HG03378 (cell line): ENCODE data around the gene AP1AR.

ENCODE experiments used
- ATAC-seq: cut with Tn5 transposase; IDR thresholded peaks from one replicate; pipeline ENCODE4 v1.9.1; 2021; ENCODE audit warnings: mild to moderate bottlenecking, moderate library complexity; ENCODE audit not compliant: unreplicated experiment

AP1AR gene

DNA sequence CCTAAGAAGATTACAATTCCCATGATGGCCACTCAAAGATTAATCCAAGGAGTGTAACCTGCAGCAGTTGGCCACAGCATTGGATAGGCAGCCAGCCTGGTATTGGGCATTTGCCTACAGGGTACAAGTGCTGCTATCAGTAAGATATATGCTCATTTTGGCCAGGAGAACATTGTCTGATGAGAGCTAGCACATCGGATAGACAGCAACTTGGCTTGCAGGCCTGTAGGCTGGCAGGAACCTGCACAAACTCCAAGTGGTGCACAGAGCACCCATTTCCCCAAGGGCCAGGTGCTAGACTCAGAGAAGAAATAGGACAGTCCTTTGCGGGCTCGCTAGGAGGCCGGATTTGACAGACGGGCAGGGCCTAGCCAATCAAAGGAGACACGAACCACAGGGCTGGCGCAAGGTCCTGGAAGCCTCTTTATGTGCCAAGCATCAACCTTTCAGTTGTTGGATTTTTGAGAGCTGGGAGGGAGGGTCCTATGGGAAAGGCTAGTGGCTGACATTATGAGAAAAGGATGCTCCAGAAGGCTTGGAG is 11.7 kb upstream of the AP1AR start:
- no peak for ATAC-seq

DNA sequence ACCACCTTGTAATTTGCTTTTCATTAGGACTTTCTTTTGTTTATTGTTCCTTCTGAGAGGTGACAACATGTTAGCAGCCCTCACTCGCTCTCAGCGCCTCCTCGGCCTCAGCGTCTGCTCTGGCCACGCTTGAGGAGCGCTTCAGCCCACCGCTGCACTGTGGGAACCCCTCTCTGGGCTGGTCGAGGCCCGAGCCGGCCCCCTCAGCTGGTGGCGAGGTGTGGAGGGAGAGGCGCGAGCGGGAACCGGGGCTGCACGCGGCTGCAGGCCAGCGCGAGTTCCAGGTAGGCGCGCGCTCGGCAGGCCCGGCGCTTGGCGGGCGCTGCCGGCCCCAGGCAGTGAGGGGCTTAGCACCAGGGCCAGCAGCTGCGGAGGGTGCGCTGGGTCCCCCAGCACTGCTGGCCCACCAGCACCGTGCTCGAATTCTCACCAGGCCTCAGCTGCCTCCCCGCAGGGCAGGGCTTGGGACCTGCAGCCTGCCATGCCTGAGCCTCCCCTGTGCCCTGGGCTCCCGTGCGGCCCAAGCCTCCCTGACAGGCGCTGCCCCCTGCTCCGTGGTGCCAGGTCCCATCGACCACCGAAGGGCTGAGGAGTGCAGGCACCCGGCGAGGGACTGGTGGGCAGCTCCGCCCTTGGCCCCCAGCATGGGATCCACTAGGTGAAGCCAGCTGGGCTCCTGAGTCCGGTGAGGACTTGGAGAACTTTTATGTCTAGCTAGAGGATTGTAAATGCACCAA is 9.2 kb upstream of the AP1AR start:
- ATAC-seq, result no peak

DNA sequence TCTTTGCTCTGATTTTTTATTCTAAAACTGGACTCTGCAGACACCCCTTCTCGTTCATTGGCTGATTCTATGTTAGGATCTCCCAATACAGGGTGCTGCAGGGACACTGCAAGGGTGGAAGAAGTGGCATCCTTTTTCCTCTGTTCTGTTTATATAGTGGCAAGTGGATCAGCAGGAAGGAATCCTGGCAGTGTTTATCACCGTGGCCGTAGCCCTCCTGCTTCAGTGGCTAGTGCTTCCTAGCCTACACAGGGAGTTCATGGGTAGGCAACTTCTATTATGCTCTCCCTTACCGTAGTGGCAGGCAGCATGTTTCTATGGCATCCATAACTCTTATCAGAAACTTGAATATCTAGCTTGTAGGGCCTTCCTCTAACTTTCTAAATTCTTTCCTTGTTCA is 6.4 kb upstream of the AP1AR start:
- ATAC-seq, result no peak

DNA sequence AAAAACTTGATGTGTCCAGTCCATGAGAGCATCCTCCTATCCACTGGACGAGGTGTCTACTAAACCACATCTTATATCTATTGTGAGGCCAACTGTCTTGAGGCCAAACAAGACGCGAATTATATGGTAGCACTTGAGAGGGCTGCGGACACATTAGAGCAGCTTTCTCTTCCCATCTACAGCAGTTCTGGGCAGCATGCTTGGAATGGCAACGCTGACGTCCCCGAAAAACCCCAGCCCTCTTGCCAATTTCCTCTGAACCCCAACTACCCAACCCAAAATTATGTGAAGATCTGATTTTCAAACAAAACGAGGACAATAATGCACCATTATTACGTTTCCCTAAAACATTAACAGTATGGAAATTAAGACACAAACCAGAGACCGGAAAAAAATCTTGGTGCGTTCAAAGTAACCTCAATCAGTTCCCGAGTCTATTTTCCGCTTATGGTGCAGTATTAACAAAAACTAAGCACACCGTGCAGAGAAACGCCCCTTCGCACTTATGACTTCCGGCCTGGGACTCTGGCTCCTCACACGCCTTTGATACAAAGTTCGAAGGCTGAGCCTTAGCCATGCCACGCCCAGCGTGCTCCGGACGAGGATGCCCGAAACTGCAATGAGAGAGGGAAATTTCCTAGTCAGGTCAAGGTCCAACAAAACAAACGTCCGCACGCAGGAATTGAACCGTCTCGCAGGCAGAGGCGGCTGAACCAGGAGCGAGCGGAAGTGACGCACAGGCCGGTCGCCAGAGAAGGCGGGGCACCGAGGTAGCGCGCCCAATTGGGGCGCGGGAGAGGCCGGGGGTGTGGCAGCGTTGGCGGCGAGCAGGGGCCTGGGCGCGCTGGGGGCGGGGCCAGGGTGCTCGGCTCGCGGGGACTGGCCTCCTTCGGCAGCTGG is 458 bp upstream of the AP1AR start:
- ATAC-seq, result peak; percentile 81

DNA sequence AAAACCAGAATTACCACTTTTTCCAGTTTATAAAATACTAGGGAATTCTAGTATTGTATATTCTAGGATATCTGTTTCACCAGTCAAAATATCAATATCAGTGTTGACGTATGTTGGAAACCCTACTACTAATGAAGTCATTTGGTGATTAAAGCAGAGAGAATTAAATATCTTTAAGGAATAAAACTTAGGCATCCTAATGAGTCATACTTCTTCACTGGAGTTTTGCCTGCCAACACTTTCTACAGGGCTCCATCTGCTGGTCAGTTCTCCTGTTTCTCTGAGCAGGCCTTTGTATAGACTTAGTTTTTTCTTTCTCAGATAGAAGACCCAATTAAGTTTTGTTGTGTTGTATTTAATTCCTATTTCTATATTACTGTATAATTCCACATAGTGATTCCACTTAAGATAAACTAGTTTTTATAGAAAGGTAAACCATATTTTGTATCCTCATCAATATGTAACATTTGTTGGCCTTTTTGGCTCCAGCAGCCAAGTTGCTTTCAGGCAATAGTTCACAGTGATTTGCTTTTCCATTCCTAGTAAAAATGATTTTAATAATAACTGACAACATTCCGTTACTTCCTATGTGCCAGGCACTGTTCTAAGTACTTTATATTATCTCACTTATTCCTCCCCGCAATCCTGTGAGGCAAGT is 3.5 kb downstream of the AP1AR start:
- ATAC-seq, result no peak

DNA sequence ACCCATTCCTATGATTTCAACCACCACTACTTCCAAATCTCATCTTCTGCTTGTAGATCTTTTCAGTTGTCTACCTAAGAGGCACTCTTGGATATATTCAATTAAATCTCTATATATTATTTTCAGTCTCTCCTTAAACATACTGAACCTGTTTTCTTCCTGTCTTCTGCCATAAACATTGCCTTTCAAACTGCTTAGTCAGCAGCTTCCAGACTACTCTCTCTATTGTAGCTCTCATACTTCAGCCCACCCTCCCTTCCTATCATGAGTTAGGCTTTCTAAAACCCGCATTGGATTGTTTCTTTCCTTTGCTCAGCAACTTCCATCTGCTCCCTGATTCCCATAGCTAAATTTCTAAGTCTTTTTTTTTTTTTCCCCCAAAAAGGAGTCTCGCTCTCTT is 4.5 kb downstream of the AP1AR start:
- ATAC-seq, result no peak

DNA sequence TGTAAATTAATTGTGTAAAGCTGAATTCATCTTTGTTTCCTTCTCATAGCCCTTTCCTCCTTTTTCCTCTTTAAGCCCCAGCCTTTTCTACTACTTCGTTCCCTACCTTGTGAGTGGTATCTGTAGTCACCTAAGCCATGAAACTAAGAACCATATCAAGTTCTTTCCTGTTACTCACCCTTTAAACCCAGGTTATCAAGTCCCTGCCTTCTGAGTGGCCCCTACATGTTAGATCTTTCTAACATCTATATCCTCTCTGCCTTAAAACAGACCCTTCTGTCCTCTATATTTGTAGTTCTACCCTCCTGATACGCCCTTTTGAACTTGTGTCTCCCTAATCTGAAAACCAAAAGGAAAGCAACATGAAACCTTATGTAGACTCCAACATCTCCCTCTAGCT is 7.2 kb downstream of the AP1AR start:
- no peak for ATAC-seq

DNA sequence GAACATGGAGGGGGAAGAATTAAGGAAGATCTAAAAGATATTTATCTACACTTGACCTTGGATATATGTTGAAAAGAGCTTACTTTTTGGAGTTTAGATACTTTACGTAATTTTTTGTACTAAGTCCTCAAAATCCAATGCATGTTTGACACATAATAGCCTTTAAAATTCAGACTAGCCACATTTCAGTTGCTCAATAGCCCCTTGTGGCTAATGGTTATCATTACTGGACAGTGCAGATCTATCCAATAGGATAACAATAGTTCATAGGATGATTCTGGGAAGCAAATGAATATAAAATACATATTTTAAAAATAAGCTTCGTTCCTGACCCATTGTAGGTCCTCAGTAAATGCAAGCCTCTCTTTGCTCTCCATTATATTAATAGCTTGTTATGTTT is 13.8 kb downstream of the AP1AR start:
- ATAC-seq, result no peak

DNA sequence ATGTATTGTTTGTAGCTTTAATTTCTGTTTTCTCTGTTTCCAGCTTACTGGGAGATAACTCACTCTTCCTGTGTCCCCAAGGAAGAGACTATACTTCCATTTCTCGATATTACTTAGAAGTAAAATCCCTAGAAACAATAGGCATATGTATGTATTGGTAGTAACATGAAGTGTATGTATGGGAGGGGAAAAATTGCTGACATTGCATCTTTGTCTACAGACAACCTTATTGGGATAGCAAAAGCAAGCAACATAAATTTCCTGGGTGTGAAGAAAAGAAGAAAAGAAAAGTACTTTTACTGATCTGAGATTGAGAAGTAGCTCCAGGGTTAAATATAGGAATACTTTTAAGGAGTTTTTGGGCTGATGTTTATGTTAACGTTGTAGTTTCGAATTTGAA is 15.4 kb downstream of the AP1AR start:
- no peak for ATAC-seq

DNA sequence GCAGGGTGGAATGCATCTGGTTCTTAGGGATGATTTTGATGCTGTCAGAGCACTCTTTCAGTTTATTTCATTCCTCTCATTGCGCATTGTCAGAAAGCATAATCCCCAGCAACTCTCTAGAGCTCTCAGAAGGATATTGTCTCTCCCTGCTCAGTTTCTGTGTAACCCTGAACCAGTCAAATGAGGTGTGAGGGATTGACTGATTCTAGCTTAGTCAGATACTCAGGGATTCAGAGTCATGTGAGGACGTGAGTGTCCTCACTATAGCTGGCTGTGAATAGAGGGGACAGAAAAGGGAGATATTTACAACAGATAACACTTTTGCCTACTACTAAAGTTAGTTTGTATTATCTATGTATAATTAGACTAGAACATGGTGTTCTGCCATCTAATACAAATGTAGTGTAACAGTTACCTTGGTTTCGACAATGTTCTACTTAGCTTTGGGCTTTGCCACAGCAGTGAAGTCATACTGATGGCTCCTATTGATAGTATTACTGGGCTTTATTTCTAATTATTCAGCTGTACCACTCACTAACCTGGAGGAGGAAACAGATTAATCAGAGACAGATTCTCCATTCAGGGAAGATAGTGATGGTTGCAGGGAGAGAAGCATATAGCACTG is 19.5 kb downstream of the AP1AR start:
- no peak for ATAC-seq

DNA sequence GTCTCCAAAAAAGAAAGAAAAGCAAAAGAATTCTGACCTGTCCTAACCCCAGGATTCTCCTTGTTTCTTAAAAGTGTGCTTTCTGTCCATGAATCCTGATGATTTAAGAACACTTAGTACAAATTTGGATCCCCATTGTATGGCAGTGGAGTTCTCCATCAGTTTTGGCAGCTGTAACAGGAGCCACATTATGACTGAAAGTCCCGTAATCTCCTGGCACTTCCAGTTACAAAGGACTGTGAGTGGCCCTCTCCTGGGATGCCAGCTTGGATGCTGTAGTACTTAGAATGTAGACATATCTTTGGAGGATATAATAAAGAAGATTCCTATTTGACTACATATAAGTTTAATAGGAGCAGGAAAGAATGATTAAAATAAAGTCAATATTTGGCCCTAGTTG is 20.6 kb downstream of the AP1AR start:
- no peak for ATAC-seq

DNA sequence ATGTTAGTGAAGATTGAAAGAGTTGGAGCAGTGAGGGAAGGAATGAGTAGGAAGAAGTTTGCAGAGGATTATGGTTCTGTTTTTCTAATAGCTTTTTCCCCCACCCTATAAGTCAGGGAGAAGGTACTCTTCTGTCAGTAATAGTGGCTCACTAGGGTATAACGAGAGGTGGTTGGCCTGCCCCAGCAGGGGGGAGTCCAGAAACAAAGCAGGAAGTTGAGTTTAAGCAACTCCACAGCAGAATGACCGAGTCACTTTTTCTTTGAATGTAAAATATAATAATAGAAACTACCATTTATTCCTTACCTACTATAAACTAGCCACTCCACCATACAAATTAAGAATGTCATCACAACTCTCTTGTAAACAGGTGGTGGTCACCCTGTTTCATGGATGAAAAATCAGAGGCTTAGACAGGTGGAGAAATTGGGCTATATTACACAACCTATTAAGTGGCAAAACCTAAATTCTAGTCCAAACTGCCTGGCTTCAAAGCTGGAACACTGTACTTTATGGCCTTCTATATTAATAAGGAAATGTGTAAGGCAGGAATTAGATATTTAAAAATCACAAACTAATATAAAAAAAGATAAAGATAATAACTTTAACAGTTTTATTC is 21.9 kb downstream of the AP1AR start:
- peak; percentile 78 for ATAC-seq

DNA sequence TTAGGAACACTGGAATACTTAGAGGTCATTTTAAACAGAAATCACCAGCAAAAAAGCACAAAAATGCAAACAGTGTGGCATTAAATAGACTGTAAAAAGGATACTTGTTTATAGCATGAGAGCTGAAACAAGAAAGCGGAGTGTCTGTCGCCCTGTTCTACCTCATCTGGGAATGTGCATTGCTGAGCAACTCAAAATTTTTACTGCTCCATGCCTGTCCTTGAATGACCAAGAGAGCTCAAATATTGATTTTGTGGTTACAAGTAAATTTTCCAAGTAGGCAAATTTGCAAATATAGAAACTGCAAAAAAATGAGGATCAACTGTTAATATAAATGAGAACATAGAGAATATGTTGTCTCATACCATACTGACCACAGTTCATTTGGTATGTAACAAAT is 25.5 kb downstream of the AP1AR start:
- ATAC-seq, result no peak

DNA sequence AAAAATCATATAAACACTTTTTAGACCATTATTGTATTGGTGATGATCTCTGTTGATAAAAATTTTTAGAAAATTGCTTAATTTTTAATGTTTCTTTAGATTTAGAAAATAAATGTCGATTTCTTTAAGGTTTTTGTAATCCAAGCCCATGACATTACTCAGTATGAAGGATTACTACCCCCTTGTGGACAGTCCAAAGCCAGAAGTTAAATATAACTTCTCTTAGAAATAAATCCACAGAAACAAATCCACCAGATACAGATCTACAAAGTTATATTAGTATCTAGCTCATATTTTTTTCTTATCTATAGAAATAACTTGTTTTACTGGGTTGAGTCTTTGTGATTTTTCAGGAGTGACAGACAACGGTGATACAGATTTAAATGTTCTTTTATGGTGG is 35.2 kb downstream of the AP1AR start:
- no peak for ATAC-seq

DNA sequence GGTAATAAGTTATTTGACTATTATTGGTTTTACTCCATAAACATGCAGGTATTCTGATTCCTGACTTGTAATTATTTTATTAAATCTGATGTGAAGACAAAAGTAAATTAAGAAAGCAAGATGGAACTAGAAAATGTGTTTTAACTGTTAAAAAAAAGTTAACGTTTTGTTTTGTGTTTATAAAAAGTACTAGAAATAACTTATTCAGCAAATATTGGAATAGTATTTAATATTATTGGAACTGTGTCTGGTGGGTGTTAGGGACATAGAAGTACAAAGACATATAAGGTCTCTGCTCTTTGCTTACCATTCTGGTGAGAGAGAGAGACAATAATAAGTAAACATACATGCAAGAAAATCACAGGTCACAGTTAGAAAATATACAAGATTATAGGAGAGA is 38.5 kb downstream of the AP1AR start:
- ATAC-seq, result no peak

DNA sequence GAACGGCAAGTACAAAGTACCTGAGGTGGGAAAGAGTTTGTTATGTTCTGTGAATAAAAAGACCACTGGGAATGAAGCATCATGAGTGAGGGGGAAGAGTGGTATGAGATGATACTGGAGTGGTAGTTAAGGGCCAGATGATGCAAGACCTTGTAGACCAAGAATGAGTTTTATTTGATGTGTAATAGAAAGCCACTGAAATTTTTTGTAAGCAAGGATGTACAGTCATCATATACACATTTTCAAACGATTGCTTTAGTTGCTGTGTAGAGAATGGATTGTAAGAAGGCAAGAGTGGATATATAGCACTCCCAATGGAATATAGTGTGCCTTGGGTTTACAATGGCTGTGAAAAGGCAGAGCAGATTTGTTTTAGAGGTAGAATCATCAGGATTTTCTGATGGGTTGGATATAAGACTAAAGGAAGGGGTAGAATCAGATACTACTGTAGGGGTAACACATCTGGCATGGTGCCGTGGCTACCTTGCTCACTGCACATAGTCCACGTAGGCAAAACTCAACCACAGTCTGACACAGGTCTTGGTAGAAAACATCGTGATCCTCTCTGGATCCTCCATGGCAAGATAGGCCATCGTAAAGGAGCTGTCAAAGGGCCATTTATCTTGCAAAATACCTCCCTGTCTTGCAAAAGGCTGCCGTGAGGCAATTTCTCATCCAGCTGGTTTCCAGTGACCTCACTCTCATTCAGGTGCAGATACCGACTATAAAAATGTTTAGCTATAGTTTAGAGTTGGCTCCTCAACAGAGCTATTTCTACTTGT is 39.2 kb downstream of the AP1AR start:
- no peak for ATAC-seq

DNA sequence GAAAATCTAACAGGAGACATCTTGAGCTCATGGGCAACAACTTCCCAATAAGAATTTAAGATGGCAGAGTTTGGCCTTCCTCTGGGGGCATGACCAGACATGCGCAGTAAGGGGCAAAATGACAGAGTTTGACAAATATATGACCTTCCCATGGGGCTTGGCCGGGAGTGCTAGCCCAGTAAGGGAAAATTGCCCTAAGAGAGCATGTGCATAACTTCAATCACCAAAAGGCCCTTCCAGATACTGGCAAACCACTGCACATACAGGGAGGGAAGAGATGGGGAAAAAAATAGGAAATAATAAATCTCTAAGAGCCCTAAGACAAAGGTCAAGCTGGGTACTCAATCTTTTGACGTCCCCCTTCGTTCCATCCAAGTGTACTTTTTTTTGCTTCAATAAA is 40.7 kb downstream of the AP1AR start:
- no peak for ATAC-seq

DNA sequence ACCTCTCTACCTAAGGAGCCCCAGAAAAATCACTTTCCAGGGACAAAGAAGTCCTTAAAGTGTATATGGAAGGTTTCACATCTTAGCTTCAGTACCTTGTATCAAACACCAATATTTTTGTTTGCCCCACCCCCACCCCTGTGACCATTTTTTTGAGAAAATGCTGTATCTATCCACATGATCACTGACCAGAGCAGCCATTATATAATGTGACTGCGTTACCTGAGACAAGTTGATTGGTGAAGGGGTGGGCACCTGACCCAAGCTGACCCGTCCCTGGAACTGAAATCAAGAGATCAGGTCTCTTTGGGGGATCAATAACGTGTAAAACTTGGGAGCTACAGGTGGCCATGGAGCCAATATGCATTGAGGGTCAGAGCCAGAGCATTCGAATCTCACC is 43.4 kb downstream of the AP1AR start:
- ATAC-seq, result no peak

DNA sequence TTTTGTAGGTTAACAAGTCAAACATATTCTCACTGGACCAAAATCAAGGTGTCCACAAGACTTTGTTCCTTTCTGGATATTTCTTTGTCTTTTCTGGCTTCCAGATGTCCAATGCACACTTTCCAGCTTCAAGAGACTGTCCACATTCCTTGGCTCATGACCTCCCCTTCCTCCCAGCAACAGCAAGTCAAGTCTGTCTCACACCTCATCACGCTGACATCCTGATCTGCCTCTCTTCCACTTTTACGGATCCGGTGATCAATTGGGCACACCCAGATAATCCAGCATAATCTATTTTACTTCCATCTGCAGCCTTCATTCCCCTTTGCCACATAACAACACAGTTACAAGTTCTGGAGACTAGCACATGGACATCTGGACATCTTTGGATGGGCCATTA is 44.5 kb downstream of the AP1AR start:
- ATAC-seq, result no peak

DNA sequence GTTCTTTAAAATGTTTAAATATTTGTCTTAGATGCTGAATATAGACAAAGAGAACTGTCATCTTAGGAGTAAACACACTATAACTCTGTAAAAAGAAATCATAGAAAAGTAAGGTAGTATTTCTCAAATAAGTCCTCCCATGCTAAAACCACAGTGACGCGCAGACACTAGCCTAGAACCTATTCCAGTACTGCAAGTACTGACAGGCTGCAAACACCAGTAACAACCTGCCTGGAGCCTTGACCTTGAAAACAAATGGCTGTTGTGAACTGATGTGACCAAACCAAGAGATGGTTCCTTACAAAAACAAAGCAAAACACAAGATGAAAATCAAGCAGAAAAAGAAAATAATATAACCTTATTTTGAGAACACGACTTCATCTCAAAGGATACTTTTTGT is 45.6 kb downstream of the AP1AR start:
- no peak for ATAC-seq
